Activated CD4-positive, CD25-positive, alpha-beta regulatory T cell treated with anti-CD3 and anti-CD28 coated beads, Interleukin-2, amount 50 U/mL, for 16 hours (primary cell): ENCODE measurements around the gene CHAD.
A peak's percentile ranks its signal among the peaks of the same experiment; 100 is the strongest.

Source experiments
- DNase-seq: peaks from one replicate; pipeline ENCODE4 v3.0.0-alpha.2; 2020; ENCODE audit warnings: low read depth, low spot score

CHAD gene

GRCh38 chr17:50468304-50469207 lies at the start of gene CHAD:
CHAD (minus strand) TSS chr17:50468880; CDS start chr17:50468813, 67 bp downstream.
- DNase-seq = no peak

- DNase-seq = no peak
Measured at GRCh38 chr17:50517504-50518383, 49.1 kb upstream of the CHAD start.

- DNase-seq = no peak
Measured at GRCh38 chr17:50517011-50517410, 48.3 kb upstream of the CHAD start.

- DNase-seq = no peak
Measured at GRCh38 chr17:50514936-50515702, 46.4 kb upstream of the CHAD start.

GRCh38 chr17:50514388-50514787 lies 45.7 kb upstream of the CHAD start:
- DNase-seq = no peak

- no peak for DNase-seq
Measured at GRCh38 chr17:50513495-50513894, 44.8 kb upstream of the CHAD start.

- DNase-seq = peak; percentile 21
Measured at GRCh38 chr17:50511058-50511457, 42.4 kb upstream of the CHAD start.

GRCh38 chr17:50508573-50509460 lies 40.1 kb upstream of the CHAD start:
- no peak for DNase-seq

- peak; percentile 56 for DNase-seq
Measured at GRCh38 chr17:50507871-50508572, 39.3 kb upstream of the CHAD start, which contains the start of gene MYCBPAP. MYCBPAP (plus strand) TSS chr17:50508439; CDS start chr17:50508675, 236 bp downstream.

GRCh38 chr17:50506298-50506697 lies 37.6 kb upstream of the CHAD start:
- no peak for DNase-seq

- DNase-seq = no peak
Measured at GRCh38 chr17:50505591-50506130, 37.0 kb upstream of the CHAD start.

- DNase-seq = no peak
Measured at GRCh38 chr17:50502301-50502990, 33.8 kb upstream of the CHAD start.

- no peak for DNase-seq
Measured at GRCh38 chr17:50501054-50501453, 32.4 kb upstream of the CHAD start.

GRCh38 chr17:50499721-50500120 lies 31.0 kb upstream of the CHAD start:
- DNase-seq = no peak

GRCh38 chr17:50499270-50499669 lies 30.6 kb upstream of the CHAD start:
- DNase-seq = no peak

- DNase-seq = no peak
Measured at GRCh38 chr17:50498021-50498874, 29.6 kb upstream of the CHAD start.

GRCh38 chr17:50495918-50496317 lies 27.2 kb upstream of the CHAD start:
- DNase-seq = no peak

GRCh38 chr17:50495217-50495823 lies 26.6 kb upstream of the CHAD start:
- no peak for DNase-seq
